Activated CD4-positive, alpha-beta T cell treated with anti-CD3 and anti-CD28 coated beads, Interleukin-2, amount 50 U/mL, for 1 hour (primary cell): Measurements from ENCODE around the gene MCUR1.
"Not testable (repeated sequence)": the region's sequence is repeated elsewhere in the genome, so short reads cannot be mapped to it uniquely, and the experiment has no call there.

Source experiments
- DNase-seq: peaks from one replicate; pipeline ENCODE4 v3.0.0-alpha.2; 2020

Gene MCUR1, protein sequence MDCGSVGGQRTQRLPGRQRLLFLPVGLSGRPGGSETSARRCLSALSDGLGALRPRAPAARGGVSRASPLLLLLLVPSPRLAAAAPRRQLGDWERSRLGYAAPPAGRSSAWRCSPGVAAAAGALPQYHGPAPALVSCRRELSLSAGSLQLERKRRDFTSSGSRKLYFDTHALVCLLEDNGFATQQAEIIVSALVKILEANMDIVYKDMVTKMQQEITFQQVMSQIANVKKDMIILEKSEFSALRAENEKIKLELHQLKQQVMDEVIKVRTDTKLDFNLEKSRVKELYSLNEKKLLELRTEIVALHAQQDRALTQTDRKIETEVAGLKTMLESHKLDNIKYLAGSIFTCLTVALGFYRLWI

DNA sequence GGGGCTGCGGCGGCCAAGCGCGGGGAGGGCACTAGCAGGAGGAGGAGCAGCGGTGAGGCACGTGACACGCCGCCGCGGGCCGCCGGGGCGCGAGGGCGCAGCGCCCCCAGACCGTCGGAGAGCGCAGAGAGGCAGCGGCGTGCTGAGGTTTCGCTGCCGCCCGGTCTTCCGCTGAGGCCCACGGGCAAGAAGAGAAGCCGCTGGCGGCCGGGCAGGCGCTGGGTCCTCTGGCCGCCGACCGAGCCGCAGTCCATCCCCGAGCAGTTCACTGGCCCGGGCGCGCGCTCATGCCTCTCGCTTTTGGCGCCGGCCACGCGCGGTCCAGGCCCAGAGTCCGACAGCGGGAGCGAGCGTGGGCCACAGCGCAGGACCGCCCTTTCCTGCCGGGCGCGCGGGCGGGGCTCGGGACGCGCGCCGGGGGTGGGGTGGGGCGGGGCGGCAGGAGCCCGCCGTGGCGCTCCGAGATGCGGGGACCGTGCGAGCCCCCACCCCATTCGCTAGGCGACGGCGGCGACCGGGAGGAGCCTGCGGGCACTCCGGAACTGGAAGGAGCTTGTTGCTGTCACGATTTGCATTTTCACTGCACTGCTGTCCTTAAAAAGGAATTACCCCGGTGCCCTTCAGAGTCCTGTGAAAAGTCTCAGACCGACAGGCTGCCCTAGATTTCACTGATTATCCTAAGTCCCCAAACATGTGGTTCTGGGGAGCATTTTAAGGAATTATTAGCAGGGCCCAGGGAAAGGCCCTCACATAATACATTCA lies at the start of gene MCUR1:
MCUR1 (minus strand) TSS at position 382 of the 762 bp plus-strand sequence; CDS start at position 254, 128 bp downstream.
- peak; percentile 74 for DNase-seq

- DNase-seq, result no peak
Observed at GRCh38 chr6:13863699-13864155, 49.4 kb upstream of the MCUR1 start.

GRCh38 chr6:13860556-13861185 lies 46.3 kb upstream of the MCUR1 start:
- DNase-seq, result not testable (repeated sequence)

DNA sequence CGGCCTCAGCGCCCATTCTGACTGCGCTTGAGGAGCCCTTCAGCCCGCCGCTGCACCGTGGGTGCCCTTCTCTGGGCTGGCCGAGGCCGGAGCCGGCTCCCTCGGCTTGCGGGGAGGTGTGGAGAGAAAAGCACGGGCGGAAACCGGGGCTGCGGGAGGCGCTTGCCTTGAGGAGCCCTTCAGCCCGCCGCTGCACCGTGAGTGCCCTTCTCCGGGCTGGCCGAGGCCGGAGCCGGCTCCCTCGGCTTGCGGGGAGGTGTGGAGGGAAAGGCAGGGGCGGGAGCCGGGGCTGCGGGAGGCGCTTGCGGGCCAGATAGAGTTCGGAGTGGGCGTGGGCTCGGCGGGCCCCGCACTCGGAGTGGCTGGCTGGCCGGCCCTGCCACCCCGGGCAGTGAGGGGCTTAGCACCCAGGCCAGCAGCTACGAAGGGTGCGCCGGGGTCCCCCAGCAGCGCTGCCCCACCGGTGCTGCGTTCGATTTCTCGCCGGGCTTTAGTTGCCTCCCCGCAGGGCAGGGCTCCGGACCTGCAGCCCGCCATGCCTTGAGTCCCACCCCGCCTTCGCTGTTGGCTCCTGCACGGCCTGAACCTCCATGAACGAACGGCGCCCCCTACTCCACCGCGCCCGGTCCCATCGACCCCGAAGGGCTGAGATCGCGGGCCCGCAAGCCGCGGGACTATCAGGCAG lies 45.7 kb upstream of the MCUR1 start:
- DNase-seq, result no peak

- no peak for DNase-seq
Observed at GRCh38 chr6:13854716-13855250, 40.4 kb upstream of the MCUR1 start.

- no peak for DNase-seq
Observed at GRCh38 chr6:13853871-13854270, 39.5 kb upstream of the MCUR1 start.

DNA sequence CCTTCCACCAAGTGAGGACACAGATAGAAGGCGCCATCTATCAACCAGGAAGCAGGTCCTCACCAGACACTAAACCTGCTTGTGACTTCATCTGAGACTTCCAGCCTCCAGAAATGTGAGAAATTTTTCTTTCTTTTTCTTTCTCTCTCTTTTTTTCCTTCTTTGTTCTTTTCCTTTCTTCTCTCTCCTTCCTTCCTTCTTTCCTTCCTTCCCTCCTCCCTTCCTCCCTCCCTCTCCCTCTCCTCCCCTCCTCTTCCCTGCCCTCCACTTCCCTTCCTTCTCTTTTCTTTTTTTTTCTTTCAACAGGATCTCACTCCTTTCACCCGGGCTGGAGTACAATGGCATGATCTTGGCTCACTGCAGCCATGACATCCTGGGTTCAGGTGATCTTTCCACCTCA lies 37.4 kb upstream of the MCUR1 start:
- DNase-seq, result no peak

GRCh38 chr6:13851330-13851729 lies 37.0 kb upstream of the MCUR1 start:
- no peak for DNase-seq

- DNase-seq, result not testable (repeated sequence)
Observed at GRCh38 chr6:13850690-13851089, 36.3 kb upstream of the MCUR1 start.

DNA sequence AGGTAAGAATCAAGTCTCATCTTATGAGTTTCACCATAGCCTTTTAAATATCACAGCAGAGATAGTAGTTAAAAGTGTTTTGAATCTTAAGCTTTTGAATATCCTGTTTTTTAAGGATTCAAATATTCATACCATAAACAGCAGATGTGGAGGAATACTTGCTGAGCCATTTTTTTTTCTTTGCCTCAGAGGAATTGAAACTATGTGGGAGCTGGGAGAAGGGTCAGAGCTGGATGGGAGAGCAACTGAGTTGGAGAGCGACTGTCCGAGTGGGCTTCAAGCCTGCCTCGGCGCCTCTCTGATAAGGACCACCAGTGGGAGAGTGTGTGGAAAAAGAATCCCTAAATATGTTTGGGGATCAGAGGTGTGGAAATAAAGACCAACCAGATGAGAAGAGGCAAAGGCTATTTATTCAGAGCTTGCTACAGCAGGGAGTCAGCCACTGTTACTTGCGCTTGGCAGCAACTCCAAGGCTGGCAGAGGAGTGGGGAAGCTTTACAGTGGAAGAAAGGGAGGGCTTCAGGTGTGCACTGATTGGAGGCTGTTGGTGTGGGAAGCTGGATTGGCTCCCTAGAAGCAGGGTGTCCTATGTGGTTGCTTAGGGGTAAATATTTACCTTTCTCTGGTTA lies 34.3 kb upstream of the MCUR1 start:
- DNase-seq, result no peak

GRCh38 chr6:13847326-13848050 lies 33.1 kb upstream of the MCUR1 start:
- DNase-seq, result no peak

DNA sequence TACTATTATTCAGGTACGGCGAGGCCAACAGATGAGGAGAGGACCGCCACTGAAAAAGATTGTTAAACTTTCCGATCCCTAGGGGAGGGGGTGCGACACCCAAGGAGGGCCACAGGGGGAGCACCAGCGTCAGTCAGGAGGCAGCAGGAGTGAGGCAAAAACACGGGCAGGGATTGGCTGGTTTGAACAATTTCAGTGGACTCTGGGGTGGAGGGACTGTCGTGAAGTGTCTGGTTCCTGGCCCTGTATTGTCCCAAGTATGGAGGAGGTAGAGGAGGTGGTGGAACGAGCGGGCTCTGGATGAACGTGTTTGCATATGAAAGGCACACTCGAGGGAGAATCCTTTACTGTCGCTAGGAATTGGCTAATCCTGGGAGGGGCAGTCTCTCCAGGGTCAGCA lies 32.5 kb upstream of the MCUR1 start:
- DNase-seq, result no peak

GRCh38 chr6:13841936-13842335 lies 27.6 kb upstream of the MCUR1 start:
- DNase-seq, result no peak

- DNase-seq, result no peak
Observed at GRCh38 chr6:13838616-13839015, 24.3 kb upstream of the MCUR1 start.

DNA sequence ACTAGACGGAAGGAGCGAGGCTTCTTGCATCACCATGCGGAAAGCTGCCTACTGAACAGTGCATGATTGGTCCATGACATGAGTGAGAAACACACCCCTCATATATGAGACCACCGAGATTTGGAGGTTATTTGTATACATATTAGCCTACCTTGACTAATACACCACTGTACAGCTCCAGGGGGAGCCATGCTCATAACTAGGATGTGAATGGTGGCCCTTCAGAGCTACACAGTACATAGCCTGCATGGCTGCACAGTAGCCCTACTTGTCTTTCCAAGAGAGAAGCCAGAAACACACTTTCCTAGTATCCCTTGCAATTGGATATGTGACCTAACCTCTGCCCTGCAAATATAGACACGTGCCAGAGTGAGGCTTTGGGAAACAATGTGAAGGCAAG lies 21.8 kb upstream of the MCUR1 start:
- no peak for DNase-seq

DNA sequence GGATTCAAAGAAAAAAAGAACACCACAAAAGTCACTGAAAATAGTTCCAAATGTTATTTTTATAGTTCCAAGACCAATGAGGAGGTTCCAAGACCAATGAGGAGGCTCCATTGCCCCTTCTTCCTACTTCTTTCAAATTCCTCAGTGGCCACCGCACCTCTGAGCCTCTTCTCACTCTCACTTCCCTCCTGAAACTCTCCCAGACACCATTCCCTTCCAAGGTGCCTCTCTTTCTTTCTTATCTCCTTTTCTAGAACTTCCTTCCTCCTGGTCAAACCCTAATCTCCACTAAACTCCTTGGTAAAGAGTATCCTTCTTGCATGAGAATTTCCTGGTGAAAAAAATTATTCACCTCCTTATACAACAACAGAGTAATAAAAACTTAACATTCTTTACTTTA lies 20.4 kb upstream of the MCUR1 start:
- DNase-seq, result no peak

- DNase-seq, result not testable (repeated sequence)
Observed at GRCh38 chr6:13834018-13834417, 19.7 kb upstream of the MCUR1 start.

GRCh38 chr6:13832778-13833177 lies 18.4 kb upstream of the MCUR1 start:
- DNase-seq, result no peak

GRCh38 chr6:13831615-13832014 lies 17.3 kb upstream of the MCUR1 start:
- DNase-seq, result no peak

DNA sequence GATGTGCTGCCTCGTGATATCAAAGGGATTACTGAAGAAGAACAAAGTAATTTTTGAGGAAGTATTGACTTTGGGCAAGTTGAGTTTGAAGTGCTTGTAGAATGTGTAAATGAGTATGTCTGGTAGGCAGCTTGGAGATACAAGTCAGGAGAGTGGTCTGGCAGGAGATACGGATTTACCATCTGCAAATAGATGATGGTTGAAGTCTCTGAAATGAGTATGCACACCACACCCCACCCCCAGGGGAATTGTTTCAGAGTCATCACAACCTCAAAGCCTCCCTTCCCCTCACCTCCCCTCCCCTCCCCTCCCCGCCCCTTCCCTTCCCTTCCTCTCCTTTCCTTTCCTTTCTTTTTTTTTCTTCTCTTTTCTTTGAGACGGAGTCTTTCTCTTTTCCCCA lies 16.4 kb upstream of the MCUR1 start:
- no peak for DNase-seq

GRCh38 chr6:13829419-13829818 lies 15.1 kb upstream of the MCUR1 start:
- not testable (repeated sequence) for DNase-seq
